Measurements from ENCODE around the gene RNF14. TPM values are rescaled to one million over a fixed set of nuclear protein-coding genes. Genes with fewer than 3 reads are reported as not detected.

RNF14 gene
- 10 to 100 TPM; 17.8 to 35.5 (median 25.9) TPM for polyA plus RNA-seq

DNA sequence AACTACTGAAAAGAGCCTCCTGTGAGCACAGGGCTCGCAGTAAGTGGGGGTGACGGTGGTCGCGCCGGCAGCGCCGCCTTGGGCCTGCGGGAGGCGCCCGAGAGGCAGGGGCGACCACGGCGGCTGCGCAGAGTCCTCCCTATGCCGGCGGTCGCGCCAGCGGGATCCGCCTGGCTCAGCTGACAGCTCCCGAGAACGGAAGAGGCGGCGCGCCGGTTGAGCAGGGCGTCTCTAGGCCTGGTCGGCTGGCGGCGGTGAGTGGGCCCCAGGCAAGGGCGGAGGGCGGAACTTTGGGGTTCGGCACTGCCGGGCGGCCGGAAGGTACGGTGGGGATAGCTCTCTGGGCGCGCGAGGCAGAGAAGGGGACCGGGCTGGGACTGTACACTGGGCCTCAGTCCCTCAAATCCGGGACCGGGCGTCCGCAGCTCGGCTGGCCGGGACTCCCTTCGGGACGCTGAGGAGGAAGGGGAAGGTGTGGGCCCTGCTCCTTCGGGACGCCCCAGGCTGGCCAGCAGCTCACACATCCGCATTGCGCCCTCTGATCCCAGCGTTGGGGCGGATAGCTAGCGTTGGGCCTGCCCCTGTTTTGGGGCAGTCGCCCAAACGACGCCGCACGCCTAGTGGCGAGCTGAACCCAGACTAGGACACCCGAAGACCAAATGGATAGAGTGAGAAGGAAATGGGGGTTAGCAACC is at the start of gene RNF14:
Gene RNF14, plus strand, starts transcription at position 192 of the 695 bp plus-strand sequence. CDS start 4,484 bp downstream, outside the sequence.
- no peak within 1 kb of the TSS for H3K27ac ChIP-seq (ENCODE audit: low read depth, low read length)
- WGBS, 3 donors = 0 to 1% (median 0%) methylated on average over 58 to 63 of the region's 63 CpGs

GRCh38 chr5:141919218-141920119 is 49.4 kb upstream of the RNF14 start:
- H3K27ac ChIP-seq (ENCODE audit: low read depth, low read length) = no peak overlapping the region
- 83 to 92% (median 89%) methylated on average over 8 of the region's 8 CpGs for WGBS, 3 donors

GRCh38 chr5:141920771-141921170 is 48.1 kb upstream of the RNF14 start:
- 80 to 90% (median 87%) methylated on average over 2 of the region's 2 CpGs for WGBS, 3 donors
- no peak overlapping the region for H3K27ac ChIP-seq (ENCODE audit: low read depth, low read length)

GRCh38 chr5:141922827-141923447 is 46.0 kb upstream of the RNF14 start:
- peak overlapping the region; percentile 95 for H3K27ac ChIP-seq (ENCODE audit: low read depth, low read length)
- WGBS, 3 donors = 56 to 57% (median 57%) methylated on average over 28 of the region's 28 CpGs

DNA sequence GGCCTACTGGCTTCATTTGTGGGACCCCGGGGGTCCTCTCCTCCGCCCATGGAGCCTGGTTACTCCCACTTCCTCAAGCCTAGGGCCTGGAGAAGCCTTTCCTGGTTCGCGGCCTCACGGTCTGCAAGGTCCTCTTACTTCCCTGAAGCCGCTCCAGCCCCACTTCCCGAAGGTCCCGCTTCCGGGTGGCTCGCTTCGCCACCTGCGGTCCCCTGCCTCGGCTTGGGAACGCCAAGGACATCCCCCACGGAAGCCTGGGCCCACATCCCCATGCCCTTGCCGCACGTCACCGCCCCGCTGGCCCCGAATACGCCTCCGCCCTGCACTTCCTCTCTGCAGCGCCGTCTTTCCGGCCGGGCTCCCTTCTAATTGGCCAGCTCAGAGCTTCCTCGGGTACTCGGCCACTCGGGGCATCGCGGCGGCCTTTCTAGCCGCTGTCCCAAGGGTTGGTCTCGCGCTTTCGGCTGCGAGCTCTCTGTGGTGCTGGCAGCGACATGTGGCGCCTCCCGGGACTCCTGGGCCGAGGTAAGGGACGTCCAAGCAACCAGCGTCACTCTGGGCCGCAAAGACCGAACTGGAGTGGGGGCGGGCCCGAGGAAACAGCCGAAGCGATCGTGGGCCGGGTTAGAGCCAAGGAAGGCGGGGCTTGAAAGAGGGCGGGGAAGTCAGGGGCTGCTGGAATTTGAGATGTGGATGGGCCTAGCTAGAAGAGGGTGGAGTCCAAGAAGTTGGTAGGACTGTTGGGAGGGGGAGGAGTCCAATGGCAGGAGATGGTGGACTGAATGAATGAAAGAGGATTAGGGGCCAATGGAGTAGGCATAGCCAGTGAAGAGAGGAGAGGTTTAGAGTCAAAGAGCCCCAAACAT is 45.2 kb upstream of the RNF14 start, which contains the start of gene DELE1:
Gene DELE1, plus strand, starts transcription at position 424 of the 866 bp plus-strand sequence. Its CDS starts 71 bp downstream, at position 495.
- H3K27ac ChIP-seq (ENCODE audit: low read depth, low read length) = peak within 1 kb of the TSS; percentile 95
- 0 to 1% (median 0%) methylated on average over 51 to 53 of the region's 53 CpGs for WGBS, 3 donors

GRCh38 chr5:141926434-141926833 is 42.5 kb upstream of the RNF14 start:
- 73 to 88% (median 83%) methylated on average over 2 of the region's 2 CpGs for WGBS, 3 donors
- no peak overlapping the region for H3K27ac ChIP-seq (ENCODE audit: low read depth, low read length)

- no peak overlapping the region for H3K27ac ChIP-seq (ENCODE audit: low read depth, low read length)
- 56 to 92% (median 66%) methylated on average over 8 of the region's 8 CpGs for WGBS, 3 donors
These were observed 40.9 kb upstream of the RNF14 start for GRCh38 chr5:141928051-141928450.

DNA sequence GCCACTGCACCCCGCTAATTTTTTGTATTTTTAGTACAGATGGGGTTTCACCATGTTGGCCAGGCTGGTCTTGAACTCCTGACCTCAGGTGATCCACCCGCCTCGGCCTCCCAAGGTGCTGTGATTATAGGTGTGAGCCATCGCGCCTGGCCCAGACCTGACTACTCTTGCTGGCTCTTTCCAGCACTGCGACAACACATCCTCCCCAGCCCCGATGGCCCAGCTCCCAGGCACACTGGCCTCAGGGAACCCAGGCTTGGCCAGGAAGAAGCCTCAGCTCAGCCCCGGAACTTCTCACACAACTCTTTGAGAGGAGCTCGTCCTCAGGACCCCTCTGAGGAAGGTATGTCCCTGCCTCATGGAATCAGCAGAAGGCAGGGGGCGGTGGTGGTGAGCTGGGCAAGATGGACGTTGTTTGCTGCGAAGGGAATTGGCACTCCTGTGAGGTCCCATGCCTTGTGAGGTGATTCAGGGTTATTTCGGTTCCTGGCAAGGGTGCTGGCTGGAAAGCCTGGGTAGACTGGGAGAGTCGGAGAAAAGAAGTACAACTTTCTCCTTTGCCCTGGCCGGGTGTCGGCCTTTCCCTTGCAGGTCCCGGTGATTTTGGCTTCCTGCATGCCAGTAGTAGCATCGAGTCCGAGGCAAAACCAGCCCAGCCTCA is 39.4 kb upstream of the RNF14 start:
- WGBS, 3 donors = 94 to 96% (median 95%) methylated on average over 19 of the region's 19 CpGs

GRCh38 chr5:141931694-141932093 is 37.2 kb upstream of the RNF14 start:
- WGBS, 3 donors = 92 to 94% (median 93%) methylated on average over 5 of the region's 5 CpGs
- no peak overlapping the region for H3K27ac ChIP-seq (ENCODE audit: low read depth, low read length)

More for the DNA sequence above, 39.4 kb upstream of the RNF14 start:
- H3K27ac ChIP-seq (ENCODE audit: low read depth, low read length) = no peak overlapping the region

DNA sequence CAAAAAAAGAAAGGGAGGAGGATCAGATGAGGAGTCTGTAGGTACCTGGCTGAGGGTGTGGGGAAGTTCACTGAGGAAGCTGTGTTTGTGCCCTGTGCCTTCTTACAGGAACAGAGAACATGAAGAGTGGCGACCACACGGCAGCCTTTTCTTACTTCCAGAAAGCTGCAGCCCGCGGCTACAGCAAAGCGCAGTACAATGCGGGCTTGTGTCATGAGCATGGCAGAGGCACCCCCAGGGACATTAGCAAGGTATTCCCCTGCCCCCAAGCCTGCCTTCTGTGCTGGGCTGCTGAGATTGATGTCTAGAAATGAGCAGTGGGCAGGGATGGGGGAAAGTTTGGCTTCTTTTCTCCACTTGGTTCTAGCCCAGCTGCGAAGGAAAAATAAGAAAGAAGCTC is 35.8 kb upstream of the RNF14 start:
- H3K27ac ChIP-seq (ENCODE audit: low read depth, low read length) = no peak overlapping the region
- WGBS, 3 donors = 95 to 98% (median 96%) methylated on average over 7 of the region's 7 CpGs

- H3K27ac ChIP-seq (ENCODE audit: low read depth, low read length) = no peak overlapping the region
- WGBS, 3 donors = 43 to 72% (median 68%) methylated on average over 11 of the region's 11 CpGs
These were observed 34.6 kb upstream of the RNF14 start for GRCh38 chr5:141934099-141934844.

DNA sequence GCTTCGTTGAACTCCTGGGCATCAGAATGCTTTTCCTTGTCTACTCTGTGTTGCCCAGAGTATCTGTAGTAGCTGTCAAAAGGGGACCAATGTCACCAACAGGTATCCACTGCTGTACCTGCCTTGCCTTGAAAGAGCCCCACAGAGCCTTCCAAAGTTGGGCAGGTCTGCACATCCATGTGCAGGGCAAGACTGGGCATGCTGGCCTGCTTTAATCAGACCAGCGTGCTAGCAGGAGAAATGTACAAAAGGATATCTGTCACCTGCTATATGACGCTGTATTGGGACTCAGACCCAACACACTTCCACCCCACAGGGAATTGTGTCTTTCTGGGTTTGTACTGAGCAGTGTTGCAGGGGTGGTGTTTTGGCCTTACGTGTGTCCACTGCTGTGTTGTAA is 33.4 kb upstream of the RNF14 start:
- H3K27ac ChIP-seq (ENCODE audit: low read depth, low read length) = no peak overlapping the region
- 94 to 95% (median 94%) methylated on average over 4 of the region's 4 CpGs for WGBS, 3 donors

GRCh38 chr5:141940695-141941271 is 28.1 kb upstream of the RNF14 start:
- no peak overlapping the region for H3K27ac ChIP-seq (ENCODE audit: low read depth, low read length)
- WGBS, 3 donors = 23 to 58% (median 26%) methylated on average over 6 of the region's 6 CpGs

DNA sequence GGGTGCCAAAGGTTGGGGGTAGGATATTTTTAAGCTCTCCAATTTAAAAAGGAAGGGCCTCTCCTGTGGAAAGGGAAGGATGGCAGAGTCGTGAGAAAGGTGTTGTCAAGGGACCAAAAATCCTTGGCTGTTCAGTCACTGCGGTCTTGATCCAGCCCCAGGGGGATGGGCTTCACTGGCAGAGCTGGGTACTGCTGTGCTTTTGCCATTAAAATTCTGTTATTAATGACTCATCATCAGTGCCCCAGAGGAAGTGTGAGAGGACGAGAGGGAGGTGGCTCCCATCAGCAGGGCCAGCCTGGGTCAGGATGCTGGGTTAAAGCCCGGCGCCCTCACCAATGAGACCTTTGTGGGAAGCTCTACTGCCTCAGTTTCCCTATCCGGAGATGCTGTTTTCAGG is 27.6 kb upstream of the RNF14 start:
- no peak overlapping the region for H3K27ac ChIP-seq (ENCODE audit: low read depth, low read length)
- WGBS, 3 donors = 53 to 72% (median 59%) methylated on average over 6 of the region's 6 CpGs

DNA sequence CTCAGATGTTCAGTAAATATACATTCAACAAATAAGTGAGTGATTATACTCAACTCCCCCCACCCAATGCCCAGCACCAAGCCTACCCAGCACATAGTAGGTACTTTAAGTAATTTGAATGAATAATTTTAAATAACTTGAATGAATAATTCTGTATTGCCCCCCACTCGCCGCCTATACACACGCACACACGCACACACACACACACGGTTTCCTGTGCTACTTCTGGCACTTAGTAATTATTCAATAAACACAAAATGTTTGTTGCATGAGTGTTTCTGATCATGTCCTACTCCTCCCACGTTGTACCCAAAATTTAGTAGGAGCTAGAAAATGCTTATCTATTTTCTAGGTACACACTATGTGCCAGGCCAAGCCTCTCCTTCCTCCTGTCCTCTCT is 27.1 kb upstream of the RNF14 start:
- 75 to 88% (median 76%) methylated on average over 6 of the region's 6 CpGs for WGBS, 3 donors
- H3K27ac ChIP-seq (ENCODE audit: low read depth, low read length) = no peak overlapping the region

- WGBS, 3 donors = 62 to 69% (median 65%) methylated on average over 9 of the region's 9 CpGs
These were observed 26.6 kb upstream of the RNF14 start for GRCh38 chr5:141942185-141942857.

More at GRCh38 chr5:141942185-141942857, 26.6 kb upstream of the RNF14 start:
- no peak overlapping the region for H3K27ac ChIP-seq (ENCODE audit: low read depth, low read length)

Measured in adipose tissue (tissue), 3 donors.